ENCODE measurements around the gene SDSL.

- TF ChIP-seq CTCF (IDR thresholded peaks at IDR 0.05), result no peak
- TF ChIP-seq POLR2A (IDR thresholded peaks at IDR 0.05), result no peak
Observed at GRCh38 chr12:113392988-113393579, 29.1 kb upstream of the SDSL start.
